H9 (cell line): ENCODE data around the gene KIF15. TPM values are rescaled to one million over a fixed set of nuclear protein-coding genes. Genes with fewer than 3 reads are reported as not detected.

Experiments
- DNase-seq: peaks from one replicate; pipeline ENCODE4 v3.0.0-alpha.2; 2017
- H2AFZ ChIP-seq: one replicate; pipeline ENCODE4 v1.6.1; 2013; ENCODE audit warnings: mild to moderate bottlenecking, low read length, control low read depth, moderate library complexity
- H2AK5ac ChIP-seq: 2 replicates; pipeline ENCODE4 v1.6.1; 2013; ENCODE audit warnings: low read length, control low read depth, mixed read lengths; ENCODE audit not compliant: insufficient read length
- H2BK120ac ChIP-seq: one replicate; pipeline ENCODE4 v1.6.1; 2013; ENCODE audit warnings: low read depth, mild to moderate bottlenecking, low read length, control low read depth, inconsistent platforms; ENCODE audit not compliant: poor library complexity, severe bottlenecking
- H2BK12ac ChIP-seq: 2 replicates; pipeline ENCODE4 v1.6.1; 2013; ENCODE audit warnings: low read length, control low read depth, mixed read lengths, low read depth; ENCODE audit not compliant: insufficient read length
- H2BK15ac ChIP-seq: 2 replicates; pipeline ENCODE4 v1.6.1; 2013; ENCODE audit warnings: low read depth, low read length, control low read depth
- H2BK20ac ChIP-seq: one replicate; pipeline ENCODE4 v1.6.1; 2013; ENCODE audit warnings: low read depth, mild to moderate bottlenecking, low read length, control low read depth, inconsistent platforms; ENCODE audit not compliant: poor library complexity, severe bottlenecking
- H2BK5ac ChIP-seq: 2 replicates; pipeline ENCODE4 v1.6.1; 2013; ENCODE audit warnings: low read length, control low read depth, mixed read lengths; ENCODE audit not compliant: insufficient read length
- H3K14ac ChIP-seq: 2 replicates; pipeline ENCODE4 v1.6.1; 2013; ENCODE audit warnings: low read length, control low read depth; ENCODE audit not compliant: insufficient read depth
- H3K18ac ChIP-seq: 2 replicates; pipeline ENCODE4 v1.6.1; 2013; ENCODE audit warnings: low read depth, mild to moderate bottlenecking, mixed read lengths, low read length, control low read depth; ENCODE audit not compliant: insufficient read length
- H3K23ac ChIP-seq: 2 replicates; pipeline ENCODE4 v1.6.1; 2013; ENCODE audit warnings: low read length, control low read depth, mixed read lengths, low read depth; ENCODE audit not compliant: insufficient read length
- H3K23me2 ChIP-seq: 2 replicates; pipeline ENCODE4 v1.6.1; 2013; ENCODE audit warnings: low read depth, mild to moderate bottlenecking, mixed read lengths, low read length, control low read depth; ENCODE audit not compliant: insufficient read length, poor library complexity, severe bottlenecking
- H3K27ac ChIP-seq: 2 replicates; pipeline ENCODE4 v1.5.1; 2013; ENCODE audit warnings: low read length, control low read depth, mixed read lengths, low read depth; ENCODE audit not compliant: insufficient read length
- H3K27me3 ChIP-seq: 2 replicates; pipeline ENCODE4 v1.6.1; 2013; ENCODE audit warnings: low read length, control low read depth, inconsistent platforms; ENCODE audit not compliant: insufficient read depth
- H3K4ac ChIP-seq: 2 replicates; pipeline ENCODE4 v1.6.1; 2013; ENCODE audit warnings: low read depth, mild to moderate bottlenecking, control low read depth, inconsistent platforms, low read length, moderate library complexity
- H3K4me1 ChIP-seq: 2 replicates; pipeline ENCODE4 v1.6.1; 2013; ENCODE audit warnings: low read length, control low read depth, inconsistent platforms; ENCODE audit not compliant: insufficient read depth
- H3K4me2 ChIP-seq: 2 replicates; pipeline ENCODE4 v1.6.1; 2013; ENCODE audit warnings: low read length, control low read depth, mixed read lengths; ENCODE audit not compliant: insufficient read length, insufficient read depth
- H3K56ac ChIP-seq: 2 replicates; pipeline ENCODE4 v1.6.1; 2013; ENCODE audit warnings: low read depth, mild to moderate bottlenecking, mixed read lengths, low read length, control low read depth; ENCODE audit not compliant: insufficient read length
- H3K79me1 ChIP-seq: 2 replicates; pipeline ENCODE4 v1.6.1; 2013; ENCODE audit warnings: low read depth, mild to moderate bottlenecking, moderate library complexity, low read length, control low read depth, inconsistent platforms; ENCODE audit not compliant: insufficient read depth, poor library complexity, severe bottlenecking
- H3K79me2 ChIP-seq: 2 replicates; pipeline ENCODE4 v1.6.1; 2013; ENCODE audit warnings: low read length, control low read depth, inconsistent platforms; ENCODE audit not compliant: insufficient read depth
- H3K9ac ChIP-seq: 2 replicates; pipeline ENCODE4 v1.6.1; 2013; ENCODE audit warnings: low read length, control low read depth, mixed read lengths; ENCODE audit not compliant: insufficient read length; ENCODE audit errors: extremely low read depth
- H3K9me3 ChIP-seq: one replicate; pipeline ENCODE4 v1.6.1; 2013; ENCODE audit warnings: low read depth, low read length, inconsistent platforms; ENCODE audit not compliant: control insufficient read depth
- H3T11ph ChIP-seq: one replicate; pipeline ENCODE4 v1.6.1; 2013; ENCODE audit warnings: mild to moderate bottlenecking, low read length, control low read depth, inconsistent platforms
- H4K20me1 ChIP-seq: one replicate; pipeline ENCODE4 v1.6.1; 2013; ENCODE audit not compliant: control insufficient read depth, insufficient read length, insufficient read depth
- H4K5ac ChIP-seq: 2 replicates; pipeline ENCODE4 v1.6.1; 2013; ENCODE audit warnings: low read depth, mild to moderate bottlenecking, mixed read lengths, low read length, control low read depth; ENCODE audit not compliant: insufficient read length
- H4K8ac ChIP-seq: replicated peaks from 2 replicates; pipeline ENCODE4 v1.6.1; 2013; ENCODE audit warnings: low read length, control low read depth, mixed read lengths, low read depth; ENCODE audit not compliant: insufficient read length
- H4K91ac ChIP-seq: 2 replicates; pipeline ENCODE4 v1.6.1; 2013; ENCODE audit warnings: low read depth, mild to moderate bottlenecking, moderate library complexity, mixed read lengths, low read length, control low read depth; ENCODE audit not compliant: insufficient read length
- H3K27ac Mint-ChIP-seq, 3 experiments: 2 replicates in 2 of 3; 3 replicates in 1 of 3; pipeline ENCODE4 v1.8.0; 2020 to 2021; ENCODE audit warnings: mixed read lengths in 3 of 3, mild to moderate bottlenecking in 1 of 3, moderate library complexity in 1 of 3
- H3K27me3 Mint-ChIP-seq: 2 replicates; pipeline ENCODE4 v1.8.0; 2021; ENCODE audit warnings: low read depth, mild to moderate bottlenecking, moderate library complexity, mixed read lengths
- H3K36me3 Mint-ChIP-seq, 3 experiments: 2 replicates in 2 of 3; 3 replicates in 1 of 3; pipeline ENCODE4 v1.8.0; 2020 to 2021; ENCODE audit warnings: low read depth in 3 of 3, mixed read lengths in 3 of 3; ENCODE audit not compliant: insufficient read depth in 1 of 3
- H3K4me1 Mint-ChIP-seq, 2 experiments: 2 replicates each; pipeline ENCODE4 v1.8.0; 2020; ENCODE audit warnings: mixed read lengths in 2 of 2
- H3K4me3 Mint-ChIP-seq, 2 experiments: 2 replicates in 1 of 2; 3 replicates in 1 of 2; pipeline ENCODE4 v1.8.0; 2020 to 2021; ENCODE audit warnings: mild to moderate bottlenecking in 2 of 2, mixed read lengths in 2 of 2, moderate library complexity in 1 of 2
- H3K9me3 Mint-ChIP-seq, 2 experiments: 2 replicates in 1 of 2; 3 replicates in 1 of 2; pipeline ENCODE4 v1.8.0; 2020; ENCODE audit warnings: mild to moderate bottlenecking in 2 of 2, mixed read lengths in 2 of 2, moderate library complexity in 1 of 2
- WGBS: extraction: QIAGEN DNeasy Blood & Tissue Kit; methylation state at CpG from one replicate; pipeline ENCODE4 v1.1.7; 2013; ENCODE audit warnings: missing lambda C conversion rate, low lambda C conversion rate, mixed read lengths; ENCODE audit not compliant: insufficient read length; ENCODE audit errors: extremely low coverage; 5-methylcytosine and 5-hydroxymethylcytosine counted together
- total RNA-seq: library from RNA; stranded (reverse); gene quantifications from 2 replicates; pipeline ENCODE4 v1.2.1, GENCODE V29; 2021
- TF ChIP-seq, protein P1 (sequence below): fragments of 200-600 bp; sonication (generic); conservative IDR thresholded peaks from 3 replicates; pipeline ENCODE4 v1.8.0; 2021; ENCODE audit warnings: antibody characterized with exemption, mild to moderate bottlenecking

The KIF15 gene
- total RNA-seq, 1 experiment from 2014 or later = 25.0 TPM

DNA sequence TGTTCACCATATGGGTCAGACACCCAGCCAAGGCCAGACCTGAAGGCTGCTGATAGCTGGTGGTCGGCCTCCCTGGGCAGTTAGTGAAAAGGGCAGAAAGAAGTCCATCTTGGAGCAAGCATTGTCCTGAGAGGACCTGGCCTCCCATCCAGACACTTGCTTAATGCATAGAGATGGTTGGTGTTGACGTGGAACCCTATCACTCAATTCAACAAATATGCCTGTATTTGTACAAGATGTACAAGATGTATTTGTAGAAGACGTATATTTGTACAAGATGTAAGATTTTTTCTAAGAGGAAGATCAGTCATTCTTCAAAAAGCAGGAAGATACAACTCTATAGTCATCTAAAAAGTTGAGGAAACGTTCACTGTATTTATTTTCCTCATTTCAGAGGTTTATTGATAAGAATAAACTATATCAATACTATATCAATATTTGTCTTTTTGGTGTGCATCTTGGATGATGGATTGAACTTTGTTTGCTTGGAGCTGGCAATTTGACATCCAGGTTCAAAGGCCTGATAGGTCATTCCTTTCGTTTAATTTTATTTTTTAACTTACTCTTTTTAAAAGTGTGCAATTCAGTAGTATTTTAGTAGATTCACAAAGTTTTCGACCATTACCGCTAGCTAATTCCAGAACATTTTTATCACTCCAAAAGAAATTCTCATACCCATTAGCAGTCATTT is 106.0 kb downstream of the KIF15 start:
- H2AK5ac ChIP-seq = no peak overlapping the region
- H4K20me1 ChIP-seq = no peaks in the 10 kb centered on the region
- no peaks in the 10 kb centered on the region for H3K9me3 ChIP-seq
- no peak overlapping the region for H3K4ac ChIP-seq
- H3K9me3 Mint-ChIP-seq = peaks cover 0 to 3% of the 10 kb centered on the region in 2 experiments; a peak in 1 of 5 replicates
- H3K56ac ChIP-seq = no peak overlapping the region
- no peak for DNase-seq
- H3K14ac ChIP-seq = no peak overlapping the region
- no peak overlapping the region for H3T11ph ChIP-seq
- WGBS = no CpG with 5 or more reads among the region's 7 CpGs
- TF ChIP-seq, protein P1, sequence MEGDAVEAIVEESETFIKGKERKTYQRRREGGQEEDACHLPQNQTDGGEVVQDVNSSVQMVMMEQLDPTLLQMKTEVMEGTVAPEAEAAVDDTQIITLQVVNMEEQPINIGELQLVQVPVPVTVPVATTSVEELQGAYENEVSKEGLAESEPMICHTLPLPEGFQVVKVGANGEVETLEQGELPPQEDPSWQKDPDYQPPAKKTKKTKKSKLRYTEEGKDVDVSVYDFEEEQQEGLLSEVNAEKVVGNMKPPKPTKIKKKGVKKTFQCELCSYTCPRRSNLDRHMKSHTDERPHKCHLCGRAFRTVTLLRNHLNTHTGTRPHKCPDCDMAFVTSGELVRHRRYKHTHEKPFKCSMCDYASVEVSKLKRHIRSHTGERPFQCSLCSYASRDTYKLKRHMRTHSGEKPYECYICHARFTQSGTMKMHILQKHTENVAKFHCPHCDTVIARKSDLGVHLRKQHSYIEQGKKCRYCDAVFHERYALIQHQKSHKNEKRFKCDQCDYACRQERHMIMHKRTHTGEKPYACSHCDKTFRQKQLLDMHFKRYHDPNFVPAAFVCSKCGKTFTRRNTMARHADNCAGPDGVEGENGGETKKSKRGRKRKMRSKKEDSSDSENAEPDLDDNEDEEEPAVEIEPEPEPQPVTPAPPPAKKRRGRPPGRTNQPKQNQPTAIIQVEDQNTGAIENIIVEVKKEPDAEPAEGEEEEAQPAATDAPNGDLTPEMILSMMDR = no peak
- no peak overlapping the region for H3K18ac ChIP-seq
- H3K4me1 ChIP-seq = 0 out of 2 replicates have a peak, but pooled peaks cover 2% of the 10 kb centered on the region
- no peaks in the 10 kb centered on the region for H3K27me3 Mint-ChIP-seq
- no peaks in the 10 kb centered on the region for H3K79me1 ChIP-seq
- H2AFZ ChIP-seq = no peak overlapping the region
- H2BK12ac ChIP-seq = no peak overlapping the region
- H3K79me2 ChIP-seq = no peaks in the 10 kb centered on the region
- no peak overlapping the region for H4K91ac ChIP-seq
- H3K4me2 ChIP-seq = no peak overlapping the region
- no peaks in the 10 kb centered on the region for H3K27me3 ChIP-seq
- no peak overlapping the region for H3K23ac ChIP-seq
- no peak overlapping the region for H3K4me3 Mint-ChIP-seq
- peaks cover 10 to 30% (median 19%) of the 10 kb centered on the region in 3 experiments; a peak in 6 of 7 replicates for H3K36me3 Mint-ChIP-seq
- no peak overlapping the region for H2BK120ac ChIP-seq
- no peak overlapping the region for H4K5ac ChIP-seq
- H3K23me2 ChIP-seq = peaks cover 2% of the 10 kb centered on the region
- no peak overlapping the region for H2BK15ac ChIP-seq
- no peak overlapping the region for H4K8ac ChIP-seq
- no peak overlapping the region; a peak in 1 of 7 replicates for H3K27ac Mint-ChIP-seq
- no peak overlapping the region for H2BK20ac ChIP-seq
- H3K9ac ChIP-seq = no peak overlapping the region
- no peak overlapping the region for H2BK5ac ChIP-seq
- peaks cover 5% of the 10 kb centered on the region in 2 experiments for H3K4me1 Mint-ChIP-seq
- H3K27ac ChIP-seq = no peak overlapping the region
